DND-41 (cell line): Measurements from ENCODE around the gene MAGEF1.

Source experiments
- CTCF ChIP-seq: IDR thresholded peaks from 2 replicates; pipeline ENCODE4 v1.5.1; 2012; ENCODE audit warnings: borderline replicate concordance, low read length, moderate library complexity, mild to moderate bottlenecking; ENCODE audit not compliant: poor library complexity, severe bottlenecking; ENCODE audit errors: extremely low read depth
- EZH2 ChIP-seq: IDR thresholded peaks from 3 replicates; pipeline ENCODE4 v1.6.1; 2012; ENCODE audit warnings: borderline replicate concordance, low read depth, mild to moderate bottlenecking, moderate library complexity, low read length, inconsistent platforms; ENCODE audit not compliant: severe bottlenecking

- TF ChIP-seq EZH2 (no peak), CTCF (no peak)
Measured at GRCh38 chr3:184730924-184731323, 19.1 kb upstream of the MAGEF1 start.
